Neutrophil (primary cell): ENCODE results near the gene MAP2K7.

ENCODE experiments used
- H3K27ac ChIP-seq: fragments of 200-600 bp; sonication (generic); 2 replicates; pipeline ENCODE4 v1.5.1; 2016; ENCODE audit warnings: mild to moderate bottlenecking, moderate library complexity
- H3K27me3 ChIP-seq: fragments of 200-600 bp; sonication (generic); 2 replicates; pipeline ENCODE4 v1.6.0; 2016; ENCODE audit warnings: mild to moderate bottlenecking
- H3K36me3 ChIP-seq: fragments of 200-600 bp; sonication (generic); 2 replicates; pipeline ENCODE4 v1.5.1; 2017
- H3K4me1 ChIP-seq, 2 experiments: fragments of 200-600 bp in 1 of 2; sonication (generic) in 1 of 2; 1 replicate in 1 of 2; 2 replicates in 1 of 2; pipeline versions ENCODE4 v1.5.1 to v1.6.1; 2013 to 2016; ENCODE audit warnings: low read depth in 1 of 2, low read length in 1 of 2, mild to moderate bottlenecking in 1 of 2, moderate library complexity in 1 of 2; ENCODE audit not compliant: control insufficient read depth in 1 of 2, insufficient read depth in 1 of 2
- H3K4me3 ChIP-seq, 2 experiments: fragments of 200-600 bp in 1 of 2; sonication (generic) in 1 of 2; 1 replicate in 1 of 2; 2 replicates in 1 of 2; pipeline ENCODE4 v1.5.1; 2013 to 2016; ENCODE audit warnings: low read depth in 1 of 2, low read length in 1 of 2, mild to moderate bottlenecking in 1 of 2, moderate library complexity in 1 of 2
- H3K9me3 ChIP-seq: fragments of 200-600 bp; sonication (generic); 2 replicates; pipeline ENCODE4 v1.5.1; 2016
- CTCF ChIP-seq: fragments of 200-600 bp; sonication (generic); IDR thresholded peaks from 2 replicates; pipeline ENCODE4 v1.5.1; 2016; ENCODE audit warnings: antibody characterized with exemption

The MAP2K7 gene

GRCh38 chr19:7900931-7901330 lies 2.7 kb upstream of the MAP2K7 start:
- H3K27ac ChIP-seq = no peak overlapping the region
- peaks cover 3% of the 10 kb centered on the region for H3K36me3 ChIP-seq
- peaks cover 37% of the 10 kb centered on the region for H3K27me3 ChIP-seq
- TF ChIP-seq CTCF = no peak
- peaks cover 26 to 32% of the 10 kb centered on the region in 2 experiments for H3K4me1 ChIP-seq
- H3K9me3 ChIP-seq = no peaks in the 10 kb centered on the region
- H3K4me3 ChIP-seq = no peak overlapping the region

- Histone ChIP-seq H3K4me3 (no peak overlapping the region), H3K36me3 (peaks cover 7% of the 10 kb centered on the region), H3K27me3 (peaks cover 37% of the 10 kb centered on the region), H3K9me3 (no peaks in the 10 kb centered on the region), H3K27ac (no peak overlapping the region), H3K4me1 (peaks cover 26 to 32% of the 10 kb centered on the region in 2 experiments)
- TF ChIP-seq CTCF = no peak
These were observed 2.3 kb upstream of the MAP2K7 start for GRCh38 chr19:7901337-7901736.

- Histone ChIP-seq H3K9me3 (no peaks in the 10 kb centered on the region), H3K27ac (peak overlapping the region; percentile 96), H3K36me3 (peaks cover 10% of the 10 kb centered on the region), H3K4me1 (peaks cover 23 to 26% of the 10 kb centered on the region in 2 experiments), H3K4me3 (peak overlapping the region; percentile 75 to 88), H3K27me3 (peaks cover 37% of the 10 kb centered on the region)
- no peak for TF ChIP-seq CTCF
These were observed 857 bp upstream of the MAP2K7 start for GRCh38 chr19:7902796-7903243.

GRCh38 chr19:7904074-7905020 lies 670 bp downstream of the MAP2K7 start:
- H3K27ac ChIP-seq = peak overlapping the region; percentile 96
- H3K27me3 ChIP-seq = peaks cover 34% of the 10 kb centered on the region
- peaks cover 18% of the 10 kb centered on the region for H3K36me3 ChIP-seq
- peaks cover 22 to 23% of the 10 kb centered on the region in 2 experiments for H3K4me1 ChIP-seq
- no peaks in the 10 kb centered on the region for H3K9me3 ChIP-seq
- H3K4me3 ChIP-seq = peak overlapping the region; percentile 75 to 88
- no peak for TF ChIP-seq CTCF

GRCh38 chr19:7905268-7905667 lies 1.6 kb downstream of the MAP2K7 start:
- H3K27me3 ChIP-seq = peaks cover 25% of the 10 kb centered on the region
- no peak for TF ChIP-seq CTCF
- H3K4me3 ChIP-seq = no peak overlapping the region
- H3K27ac ChIP-seq = no peak overlapping the region
- H3K36me3 ChIP-seq = peaks cover 28% of the 10 kb centered on the region
- H3K4me1 ChIP-seq = peaks cover 22 to 23% of the 10 kb centered on the region in 2 experiments
- H3K9me3 ChIP-seq = no peaks in the 10 kb centered on the region
